Uterus (tissue), 2 donors: Measurements from ENCODE around the gene TRANK1.
"Not testable (repeated sequence)": the region's sequence is repeated elsewhere in the genome, so short reads cannot be mapped to it uniquely, and the experiment has no call there.

Source experiments
- CTCF ChIP-seq, 4 experiments: fragments of 200-600 bp in 2 of 4; fragments of 450-650 bp in 2 of 4; sonication (generic) in 2 of 4; IDR thresholded peaks; one replicate each; pipeline ENCODE4 v1.5.1; 2016 to 2019; ENCODE audit warnings: antibody characterized with exemption in 4 of 4, mild to moderate bottlenecking in 2 of 4, moderate library complexity in 1 of 4
- POLR2A ChIP-seq, 2 donors: fragments of 450-650 bp; IDR thresholded peaks; one replicate each; pipeline ENCODE4 v1.6.1; 2016; ENCODE audit warnings: antibody characterized with exemption in 2 of 2, mild to moderate bottlenecking in 1 of 2, moderate library complexity in 1 of 2

- TF ChIP-seq CTCF, POLR2A (IDR thresholded peaks at IDR 0.05): not testable (repeated sequence)
These were observed 18.2 kb upstream of the TRANK1 start for GRCh38 chr3:36963008-36963407.
